ENCODE measurements around the gene SLC39A10.

- no peak for TF ChIP-seq CTCF (IDR thresholded peaks at IDR 0.05)
- TF ChIP-seq POLR2AphosphoS5 (IDR thresholded peaks at IDR 0.05): no peak
These were observed 73.9 kb downstream of the SLC39A10 start for GRCh38 chr2:195730912-195731311.

Data from sigmoid colon (tissue), 4 donors.